ENCODE results near the gene LZTS2.

GRCh38 chr10:100984672-100985177 is 14.9 kb upstream of the LZTS2 start:
- no peak for TF ChIP-seq CTCF (IDR thresholded peaks at IDR 0.05)
- TF ChIP-seq POLR2A (IDR thresholded peaks at IDR 0.05): no peak
- TF ChIP-seq EP300 (IDR thresholded peaks at IDR 0.05): no peak
